Measurements from ENCODE around the gene KIRREL3.

KIRREL3 gene

DNA sequence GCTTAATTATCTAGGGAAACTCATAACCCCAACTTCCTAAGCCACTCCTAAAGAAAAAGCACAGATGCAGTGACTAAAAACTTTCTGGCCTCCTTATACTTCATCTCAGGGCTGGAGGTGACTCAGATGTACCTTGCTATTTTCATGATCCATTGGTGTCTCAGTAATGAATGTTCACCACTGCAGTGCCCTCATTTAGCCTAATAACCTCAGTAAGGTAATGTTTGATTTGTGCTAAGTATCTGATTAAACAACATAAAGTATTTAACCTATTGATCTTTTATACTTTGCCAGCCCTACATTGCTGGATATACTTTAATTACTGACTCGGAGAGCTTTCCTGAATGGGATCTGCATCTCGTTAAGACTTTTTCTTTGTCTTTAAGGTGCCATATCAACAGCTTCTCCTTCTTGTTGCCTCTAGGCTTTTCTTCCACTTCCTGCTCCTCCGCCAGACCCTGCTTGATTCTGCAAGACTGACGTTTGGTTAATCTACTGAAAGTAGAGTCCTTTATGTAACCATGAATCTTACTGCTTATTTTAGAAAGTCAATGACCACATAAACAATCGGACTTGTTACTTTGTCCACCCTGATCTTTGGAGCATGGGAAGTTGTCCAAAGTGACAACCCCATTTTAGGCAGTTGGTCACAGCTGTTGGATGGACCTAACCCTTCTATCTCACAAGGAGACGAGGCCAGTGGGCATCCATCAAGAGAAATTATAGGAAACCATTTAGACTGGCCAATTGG lies 342.1 kb downstream of the KIRREL3 start:
- no peak for DNase-seq

DNA sequence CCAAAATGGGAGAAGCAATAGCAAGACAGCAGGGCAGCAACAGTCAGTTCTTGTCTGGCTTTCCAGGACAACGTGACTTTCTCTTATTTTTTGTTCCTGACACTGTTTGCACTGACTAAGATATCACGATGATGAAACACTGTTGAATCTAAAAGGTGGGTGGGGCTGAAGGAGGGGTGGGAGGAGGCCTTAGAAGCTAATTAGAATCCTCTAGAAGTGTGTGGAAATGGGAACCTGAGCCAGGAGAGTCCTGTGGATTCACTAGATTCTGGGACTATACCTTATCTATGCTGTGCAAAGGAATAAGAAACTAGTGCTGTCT lies 344.8 kb downstream of the KIRREL3 start:
- DNase-seq = no peak

GRCh38 chr11:126654886-126655806 lies 345.4 kb downstream of the KIRREL3 start:
- DNase-seq = no peak

- DNase-seq = no peak
Measured at GRCh38 chr11:126653040-126653439, 347.5 kb downstream of the KIRREL3 start.

DNA sequence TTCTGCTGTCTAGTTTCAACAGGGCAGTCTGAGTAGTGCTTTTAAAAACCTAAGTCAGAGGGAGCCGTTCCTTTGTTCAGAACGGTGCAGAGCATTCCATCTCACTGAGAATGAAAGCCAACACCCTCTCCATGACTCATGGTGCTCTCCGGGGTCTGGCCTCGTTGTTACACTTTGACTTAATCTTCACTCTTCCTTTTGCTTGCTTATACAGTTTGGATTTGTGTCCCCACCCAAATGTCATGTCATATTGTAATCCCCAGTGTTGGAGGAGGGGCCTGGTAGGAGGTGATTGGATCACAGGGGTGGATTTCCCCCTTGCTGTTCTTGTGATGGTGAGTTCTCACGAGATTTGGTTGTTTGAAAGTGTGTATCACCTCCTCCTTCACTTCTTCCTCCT lies 352.8 kb downstream of the KIRREL3 start:
- no peak for DNase-seq

GRCh38 chr11:126646701-126647557 lies 353.6 kb downstream of the KIRREL3 start:
- no peak for DNase-seq

DNA sequence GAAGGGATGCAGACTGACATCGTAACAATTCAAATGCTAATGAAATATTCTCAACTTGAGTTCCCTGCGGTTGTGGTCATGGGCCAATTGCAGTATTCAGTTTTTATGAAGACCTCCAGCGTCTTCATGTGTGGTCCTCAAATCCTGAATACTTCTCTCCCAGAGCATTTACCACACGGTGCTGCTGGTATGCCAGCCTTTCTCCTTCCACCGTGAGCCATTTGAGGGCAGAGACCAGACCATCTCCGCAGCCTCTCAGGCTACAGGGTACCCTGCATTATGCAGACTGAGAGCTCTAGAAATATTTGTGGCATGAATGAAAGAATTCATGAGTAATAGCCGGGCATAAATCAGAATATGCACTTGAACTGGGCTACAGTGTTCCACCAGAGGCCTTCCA lies 355.4 kb downstream of the KIRREL3 start:
- DNase-seq = no peak

DNA sequence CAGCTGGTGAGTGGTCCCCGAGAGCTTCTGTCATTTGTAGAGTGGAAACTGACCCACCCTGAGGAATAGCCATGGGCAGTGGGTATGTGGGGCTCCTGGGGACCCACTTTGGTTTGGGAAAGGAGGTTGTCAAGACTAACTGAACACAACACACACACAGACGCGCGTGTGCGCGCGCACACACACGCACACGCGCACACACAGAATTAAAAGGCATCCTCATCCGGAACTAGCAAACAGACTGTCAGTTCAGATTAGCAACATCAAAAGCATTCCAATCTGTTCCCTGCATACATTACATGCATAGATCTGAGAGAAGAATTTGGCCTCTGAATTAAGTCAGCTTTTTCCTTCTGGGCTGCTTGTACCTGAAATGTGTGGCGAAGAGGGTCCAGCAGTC lies 360.4 kb downstream of the KIRREL3 start:
- DNase-seq = no peak

DNA sequence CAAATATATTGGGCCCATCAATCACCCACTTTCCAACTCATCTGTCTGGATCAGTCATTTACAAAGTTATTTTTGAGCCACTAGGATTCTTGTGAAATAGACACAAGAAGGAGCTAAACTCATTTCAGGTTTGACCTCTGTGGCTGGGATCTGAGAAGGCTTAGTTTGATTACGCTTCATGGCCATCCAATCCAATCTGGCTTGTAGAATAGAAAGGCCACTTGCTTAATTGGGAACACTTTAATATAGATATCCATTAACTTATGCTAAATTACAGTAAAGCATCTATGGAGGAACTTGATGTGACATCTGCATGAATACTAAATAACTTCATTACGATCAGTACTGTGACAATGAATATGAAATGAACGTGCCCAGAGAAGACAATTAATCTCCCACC lies 360.9 kb downstream of the KIRREL3 start:
- no peak for DNase-seq

DNA sequence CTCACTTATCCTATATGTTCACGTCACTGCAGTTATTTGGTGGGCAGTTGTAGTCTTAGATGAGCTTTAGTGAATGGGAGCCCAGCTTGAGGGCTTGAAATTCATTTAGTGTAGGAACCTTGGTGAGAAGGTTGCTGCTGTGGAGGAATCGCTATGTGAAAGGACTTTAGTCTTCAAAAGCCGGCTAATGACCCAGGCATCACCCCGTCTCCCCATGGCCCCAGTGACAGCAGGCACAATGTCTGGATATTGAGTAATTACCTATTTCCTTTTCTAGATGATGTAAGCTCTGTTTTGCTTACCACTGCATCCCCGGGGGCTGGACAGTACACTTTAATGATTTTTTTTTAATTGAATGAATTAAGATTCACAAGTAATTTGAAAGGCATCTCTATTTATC lies 361.9 kb downstream of the KIRREL3 start:
- no peak for DNase-seq

- DNase-seq = no peak
Measured at GRCh38 chr11:126637795-126638175, 362.8 kb downstream of the KIRREL3 start.

- DNase-seq = no peak
Measured at GRCh38 chr11:126636911-126637794, 363.4 kb downstream of the KIRREL3 start.

DNA sequence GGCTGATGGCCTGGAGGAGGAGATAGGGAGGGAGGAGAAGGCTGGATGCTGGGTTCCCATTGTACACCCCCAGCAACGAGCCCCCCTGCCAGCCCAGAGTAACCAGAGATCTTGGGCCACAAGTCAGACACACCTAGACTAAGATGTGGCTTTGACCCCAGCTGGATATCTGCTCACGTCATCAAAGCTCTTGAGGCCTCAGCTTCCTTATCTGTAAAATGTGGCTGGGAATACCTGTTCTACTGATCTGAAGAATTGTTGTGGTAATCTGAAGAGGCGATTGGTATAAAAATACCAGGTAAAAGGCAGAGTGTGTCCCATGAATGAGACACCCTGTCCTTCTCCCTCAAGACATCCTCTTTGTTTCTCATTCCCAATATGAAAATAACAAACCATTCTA lies 365.1 kb downstream of the KIRREL3 start:
- DNase-seq = no peak

- DNase-seq = no peak
Measured at GRCh38 chr11:126634963-126635362, 365.6 kb downstream of the KIRREL3 start.

GRCh38 chr11:126633330-126633729 lies 367.2 kb downstream of the KIRREL3 start:
- no peak for DNase-seq

DNA sequence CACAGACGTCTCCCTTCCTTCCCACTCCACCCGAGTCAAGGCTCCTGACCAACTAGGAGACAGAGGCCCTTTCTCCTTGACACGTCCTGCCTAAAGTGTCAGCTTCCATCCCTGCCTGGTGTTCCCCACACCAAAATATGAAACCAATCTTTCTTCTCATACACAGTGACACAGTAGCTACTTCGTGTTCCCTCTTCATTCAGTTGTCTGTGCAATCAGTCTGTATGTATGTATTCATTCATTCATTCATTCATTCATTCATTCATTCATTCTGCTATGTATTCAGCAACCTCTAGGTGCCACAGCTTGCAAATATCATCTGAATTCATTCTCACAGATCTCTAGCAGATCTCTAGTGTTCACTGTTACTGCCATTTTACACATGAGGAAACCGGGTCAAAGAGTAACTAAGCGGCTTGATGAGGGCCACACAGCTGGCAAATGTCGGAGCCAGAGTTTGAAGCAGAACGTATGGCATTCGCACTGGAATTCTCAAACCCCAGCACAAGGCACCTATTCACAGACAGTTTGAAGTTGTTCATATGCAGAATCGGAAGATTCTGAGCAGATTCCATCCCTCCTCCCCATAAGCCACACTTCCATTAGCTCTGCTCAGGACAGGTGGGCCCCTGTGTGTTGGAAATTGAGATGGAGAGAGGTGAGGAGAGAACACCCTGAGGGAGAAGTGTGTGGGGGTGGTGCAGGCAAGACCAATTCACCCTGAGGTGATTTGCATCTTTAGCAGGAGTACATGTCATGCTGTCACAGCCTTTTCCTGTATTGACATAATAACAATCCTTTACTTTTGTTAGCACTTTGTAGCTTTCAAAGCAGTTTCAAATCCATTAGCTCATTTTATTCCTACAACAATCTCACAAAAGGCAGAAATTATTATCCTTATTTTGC lies 369.4 kb downstream of the KIRREL3 start:
- no peak for DNase-seq

- DNase-seq = no peak
Measured at GRCh38 chr11:126630488-126630887, 370.1 kb downstream of the KIRREL3 start.

- DNase-seq = no peak
Measured at GRCh38 chr11:126628790-126629621, 371.6 kb downstream of the KIRREL3 start.

GRCh38 chr11:126628450-126628789 lies 372.1 kb downstream of the KIRREL3 start:
- DNase-seq = no peak

- DNase-seq = no peak
Measured at GRCh38 chr11:126627421-126627820, 373.1 kb downstream of the KIRREL3 start.

Data from hematopoietic multipotent progenitor cell treated with erythropoietin and hydrocortisone succinate and interleukin-3 and kit ligand, for 8 days (in vitro differentiated cells).